ENCODE results near the gene TIAM2. TPM values are rescaled to one million over a fixed set of nuclear protein-coding genes. Genes with fewer than 3 reads are reported as not detected.

TIAM2 gene
- total and polyA plus RNA-seq, 2 donors: 12.1 to 26.8 TPM

- H3K27ac ChIP-seq (ENCODE audit: low read depth): no peak overlapping the region
- DNase-seq (ENCODE audit: extremely low spot score): no peak
- no peak overlapping the region for H3K4me3 ChIP-seq (ENCODE audit: low read depth, low read length)
- WGBS: 86% methylated on average over 7 of the region's 7 CpGs
- no peaks in the 10 kb centered on the region for H3K4me1 ChIP-seq (ENCODE audit: insufficient read depth)
- no peaks in the 10 kb centered on the region for H3K36me3 ChIP-seq (ENCODE audit: insufficient read depth)
These were observed 27.6 kb downstream of the TIAM2 start for GRCh38 chr6:155022721-155023120.

- DNase-seq (ENCODE audit: extremely low spot score): no peak
- 80% methylated on average over 7 of the region's 7 CpGs for WGBS
- Histone ChIP-seq H3K4me3 (ENCODE audit: low read depth, low read length) (no peak overlapping the region), H3K4me1 (ENCODE audit: insufficient read depth) (no peaks in the 10 kb centered on the region), H3K27ac (ENCODE audit: low read depth) (no peak overlapping the region), H3K36me3 (ENCODE audit: insufficient read depth) (no peaks in the 10 kb centered on the region)
These were observed 28.6 kb downstream of the TIAM2 start for GRCh38 chr6:155023717-155024116.

- H3K4me3 ChIP-seq (ENCODE audit: low read depth, low read length): no peak overlapping the region
These were observed 29.4 kb downstream of the TIAM2 start for GRCh38 chr6:155024391-155025027.

GRCh38 chr6:155026022-155026705, 31.0 kb downstream of the TIAM2 start:
- no peak overlapping the region for H3K27ac ChIP-seq (ENCODE audit: low read depth)
- 84% methylated on average over 4 of the region's 4 CpGs for WGBS
- DNase-seq (ENCODE audit: extremely low spot score): no peak

More at GRCh38 chr6:155024391-155025027, 29.4 kb downstream of the TIAM2 start:
- 68% methylated on average over 2 of the region's 2 CpGs for WGBS
- no peaks in the 10 kb centered on the region for H3K4me1 ChIP-seq (ENCODE audit: insufficient read depth)
- H3K27ac ChIP-seq (ENCODE audit: low read depth): no peak overlapping the region
- no peak for DNase-seq (ENCODE audit: extremely low spot score)
- H3K36me3 ChIP-seq (ENCODE audit: insufficient read depth): no peaks in the 10 kb centered on the region

GRCh38 chr6:155026706-155027045, 31.6 kb downstream of the TIAM2 start:
- no peak overlapping the region for H3K4me3 ChIP-seq (ENCODE audit: low read depth, low read length)
- no peaks in the 10 kb centered on the region for H3K4me1 ChIP-seq (ENCODE audit: insufficient read depth)
- no peak overlapping the region for H3K27ac ChIP-seq (ENCODE audit: low read depth)
- DNase-seq (ENCODE audit: extremely low spot score): no peak
- H3K36me3 ChIP-seq (ENCODE audit: insufficient read depth): no peaks in the 10 kb centered on the region
- WGBS: 95% methylated on average over 4 of the region's 4 CpGs

More at GRCh38 chr6:155026022-155026705, 31.0 kb downstream of the TIAM2 start:
- no peaks in the 10 kb centered on the region for H3K36me3 ChIP-seq (ENCODE audit: insufficient read depth)
- no peaks in the 10 kb centered on the region for H3K4me1 ChIP-seq (ENCODE audit: insufficient read depth)
- H3K4me3 ChIP-seq (ENCODE audit: low read depth, low read length): no peak overlapping the region

- no peak for DNase-seq (ENCODE audit: extremely low spot score)
- no peaks in the 10 kb centered on the region for H3K36me3 ChIP-seq (ENCODE audit: insufficient read depth)
- no peak overlapping the region for H3K4me3 ChIP-seq (ENCODE audit: low read depth, low read length)
- H3K4me1 ChIP-seq (ENCODE audit: insufficient read depth): no peaks in the 10 kb centered on the region
- H3K27ac ChIP-seq (ENCODE audit: low read depth): no peak overlapping the region
- 81% methylated on average over 8 of the region's 8 CpGs for WGBS
These were observed 35.1 kb downstream of the TIAM2 start for GRCh38 chr6:155030148-155030720.

- no peak for DNase-seq (ENCODE audit: extremely low spot score)
- Histone ChIP-seq H3K27ac (ENCODE audit: low read depth) (no peak overlapping the region), H3K4me3 (ENCODE audit: low read depth, low read length) (no peak overlapping the region), H3K4me1 (ENCODE audit: insufficient read depth) (no peaks in the 10 kb centered on the region), H3K36me3 (ENCODE audit: insufficient read depth) (no peaks in the 10 kb centered on the region)
- 96% methylated on average over 1 of the region's 1 CpG for WGBS
These were observed 36.0 kb downstream of the TIAM2 start for GRCh38 chr6:155031091-155031490.

GRCh38 chr6:155033021-155033791, 38.1 kb downstream of the TIAM2 start:
- no peak for DNase-seq (ENCODE audit: extremely low spot score)
- no peaks in the 10 kb centered on the region for H3K4me1 ChIP-seq (ENCODE audit: insufficient read depth)
- WGBS: 93% methylated on average over 13 of the region's 13 CpGs
- H3K4me3 ChIP-seq (ENCODE audit: low read depth, low read length): no peak overlapping the region
- no peaks in the 10 kb centered on the region for H3K36me3 ChIP-seq (ENCODE audit: insufficient read depth)
- no peak overlapping the region for H3K27ac ChIP-seq (ENCODE audit: low read depth)

GRCh38 chr6:155036907-155037306, 41.8 kb downstream of the TIAM2 start:
- Histone ChIP-seq H3K27ac (ENCODE audit: low read depth) (no peak overlapping the region), H3K4me1 (ENCODE audit: insufficient read depth) (no peaks in the 10 kb centered on the region), H3K36me3 (ENCODE audit: insufficient read depth) (no peaks in the 10 kb centered on the region), H3K4me3 (ENCODE audit: low read depth, low read length) (no peak overlapping the region)
- 87% methylated on average over 8 of the region's 8 CpGs for WGBS
- no peak for DNase-seq (ENCODE audit: extremely low spot score)

- WGBS: 98% methylated on average over 4 of the region's 4 CpGs
- no peaks in the 10 kb centered on the region for H3K36me3 ChIP-seq (ENCODE audit: insufficient read depth)
- H3K27ac ChIP-seq (ENCODE audit: low read depth): no peak overlapping the region
- H3K4me3 ChIP-seq (ENCODE audit: low read depth, low read length): no peak overlapping the region
- no peaks in the 10 kb centered on the region for H3K4me1 ChIP-seq (ENCODE audit: insufficient read depth)
- no peak for DNase-seq (ENCODE audit: extremely low spot score)
These were observed 43.0 kb downstream of the TIAM2 start for GRCh38 chr6:155038104-155038503.

- DNase-seq (ENCODE audit: extremely low spot score): no peak
- H3K27ac ChIP-seq (ENCODE audit: low read depth): no peak overlapping the region
- no peak overlapping the region for H3K4me3 ChIP-seq (ENCODE audit: low read depth, low read length)
- H3K36me3 ChIP-seq (ENCODE audit: insufficient read depth): no peaks in the 10 kb centered on the region
- no peaks in the 10 kb centered on the region for H3K4me1 ChIP-seq (ENCODE audit: insufficient read depth)
- 99% methylated on average over 2 of the region's 2 CpGs for WGBS
These were observed 43.4 kb downstream of the TIAM2 start for GRCh38 chr6:155038527-155038926.

GRCh38 chr6:155039618-155040017, 44.5 kb downstream of the TIAM2 start:
- 76% methylated on average over 3 of the region's 3 CpGs for WGBS
- no peak for DNase-seq (ENCODE audit: extremely low spot score)

GRCh38 chr6:155040154-155040553, 45.0 kb downstream of the TIAM2 start:
- no peak overlapping the region for H3K27ac ChIP-seq (ENCODE audit: low read depth)
- H3K36me3 ChIP-seq (ENCODE audit: insufficient read depth): no peaks in the 10 kb centered on the region
- H3K4me3 ChIP-seq (ENCODE audit: low read depth, low read length): no peak overlapping the region
- no peaks in the 10 kb centered on the region for H3K4me1 ChIP-seq (ENCODE audit: insufficient read depth)
- WGBS: 97% methylated on average over 2 of the region's 2 CpGs
- DNase-seq (ENCODE audit: extremely low spot score): no peak

More at GRCh38 chr6:155039618-155040017, 44.5 kb downstream of the TIAM2 start:
- no peak overlapping the region for H3K27ac ChIP-seq (ENCODE audit: low read depth)
- no peak overlapping the region for H3K4me3 ChIP-seq (ENCODE audit: low read depth, low read length)
- H3K4me1 ChIP-seq (ENCODE audit: insufficient read depth): no peaks in the 10 kb centered on the region
- H3K36me3 ChIP-seq (ENCODE audit: insufficient read depth): no peaks in the 10 kb centered on the region
